PC-3 (cell line): ENCODE data around the gene HBD. TPM values are rescaled to one million over a fixed set of nuclear protein-coding genes. Genes with fewer than 3 reads are reported as not detected.

Source experiments
- ATAC-seq: fragments of 200-7000 bp; cut with Tn5 transposase; 2 replicates; pipeline ENCODE4 v1.9.1; 2020; ENCODE audit warnings: mild to moderate bottlenecking, moderate library complexity
- BruUV-seq: library from RNA; stranded (reverse); fragments of 400-500 nt; replicated peaks from 2 replicates; lab custom pipeline; 2021; lab: Mats Ljungman, UMichigan
- CTCF ChIA-PET: fragments of 300-600 bp; sonication (Branson Sonifier 250); formaldehyde crosslinking; loops from one replicate; lab custom pipeline; 2022; ENCODE audit warnings: antibody characterized with exemption; lab: Charles Lee
- POLR2A ChIA-PET: fragments of 300-600 bp; sonication (Branson Sonifier 250); formaldehyde crosslinking; loops from one replicate; lab custom pipeline; 2022; ENCODE audit warnings: antibody characterized with exemption; ENCODE audit not compliant: unreplicated experiment; lab: Charles Lee
- DNase-seq: peaks from one replicate; pipeline ENCODE4 v3.0.0-alpha.2; 2015
- H2AFZ ChIP-seq: fragments of 300-600 bp; sonication (generic); 2 replicates; pipeline ENCODE4 v1.6.0; 2016; ENCODE audit warnings: antibody characterized with exemption, low read length
- H3F3A ChIP-seq: fragments of 300-600 bp; sonication (generic); one replicate; pipeline ENCODE4 v1.6.0; 2017; ENCODE audit warnings: antibody characterized with exemption, low read length, control low read depth, mild to moderate bottlenecking; ENCODE audit not compliant: unreplicated experiment
- H3K27ac ChIP-seq: fragments of 300-600 bp; sonication (generic); 2 replicates; pipeline ENCODE4 v1.5.1; 2016; ENCODE audit warnings: mild to moderate bottlenecking, low read length
- H3K27me3 ChIP-seq: fragments of 300-600 bp; sonication (generic); 2 replicates; pipeline ENCODE4 v1.6.1; 2016; ENCODE audit warnings: low read length, mixed read lengths
- H3K36me3 ChIP-seq: fragments of 300-600 bp; sonication (generic); 2 replicates; pipeline ENCODE4 v1.6.1; 2016; ENCODE audit warnings: low read depth, mixed run types, low read length, mixed read lengths
- H3K4me1 ChIP-seq: fragments of 300-600 bp; sonication (generic); 2 replicates; pipeline ENCODE4 v1.5.1; 2016; ENCODE audit warnings: low read length; ENCODE audit not compliant: insufficient read depth
- H3K4me2 ChIP-seq: fragments of 300-600 bp; sonication (generic); 2 replicates; pipeline ENCODE4 v1.6.0; 2016; ENCODE audit warnings: low read length
- H3K4me3 ChIP-seq: fragments of 300-600 bp; sonication (generic); 2 replicates; pipeline ENCODE4 v1.5.1; 2016; ENCODE audit warnings: mild to moderate bottlenecking, low read length, mixed read lengths
- H3K79me2 ChIP-seq: fragments of 300-600 bp; sonication (generic); 2 replicates; pipeline ENCODE4 v1.6.1; 2017; ENCODE audit warnings: low read length, mixed read lengths
- H3K9ac ChIP-seq: fragments of 300-600 bp; sonication (generic); 2 replicates; pipeline ENCODE4 v1.6.0; 2016; ENCODE audit warnings: mild to moderate bottlenecking, low read length
- H3K9me2 ChIP-seq: fragments of 300-600 bp; sonication (generic); replicated peaks from 2 replicates; pipeline ENCODE4 v1.6.1; 2016; ENCODE audit warnings: mixed run types, low read length, mixed read lengths
- H3K9me3 ChIP-seq: fragments of 300-600 bp; sonication (generic); 2 replicates; pipeline ENCODE4 v1.6.1; 2016; ENCODE audit warnings: low read length, mixed read lengths
- H4K20me1 ChIP-seq: fragments of 300-600 bp; sonication (generic); 2 replicates; pipeline ENCODE4 v1.6.1; 2016; ENCODE audit warnings: low read length, mixed read lengths
- CTCF ChIP-seq: fragments of 300-600 bp; sonication (generic); conservative IDR thresholded peaks from 2 replicates; pipeline ENCODE4 v1.5.1; 2017; ENCODE audit warnings: antibody characterized with exemption, low read depth, mild to moderate bottlenecking, low read length
- EZH2 ChIP-seq: fragments of 300-600 bp; sonication (generic); IDR thresholded peaks from one replicate; pipeline ENCODE4 v1.6.1; 2017; ENCODE audit warnings: antibody characterized with exemption, mild to moderate bottlenecking, low read length; ENCODE audit not compliant: unreplicated experiment
- EZH2phosphoT487 ChIP-seq: fragments of 300-600 bp; sonication (generic); IDR thresholded peaks from 2 replicates; pipeline ENCODE4 v1.6.1; 2018; ENCODE audit warnings: mild to moderate bottlenecking, antibody characterized with exemption, low read length, borderline replicate concordance
- intact Hi-C: fragments of 100-400 bp; cut with micrococcal nuclease; formaldehyde crosslinking; loops from 2 replicates; pipeline ENCODE4 v1.9.0; 2023
- total RNA-seq: library from RNA; depleted of rRNA; stranded (reverse); fragments of >200 nt; gene quantifications from 2 replicates; pipeline ENCODE4 v1.2.3, GENCODE V29; 2014

The HBD gene
- total RNA-seq, 1 experiment from 2014 or later = not detected

GRCh38 chr11:5196731-5197130, 37.6 kb downstream of the HBD start:
- Histone ChIP-seq H3K4me1 (no peaks in the 10 kb centered on the region), H3K27ac (no peak overlapping the region), H4K20me1 (no peaks in the 10 kb centered on the region), H2AFZ (no peak overlapping the region), H3F3A (no peaks in the 10 kb centered on the region), H3K9ac (no peak overlapping the region), H3K9me3 (no peaks in the 10 kb centered on the region), H3K9me2 (no peaks in the 10 kb centered on the region), H3K79me2 (no peaks in the 10 kb centered on the region), H3K27me3 (no peaks in the 10 kb centered on the region), H3K4me3 (no peak overlapping the region), H3K36me3 (no peaks in the 10 kb centered on the region), H3K4me2 (no peak overlapping the region)
- TF ChIP-seq EZH2 = no peak
- no peak for TF ChIP-seq EZH2phosphoT487
- no peak for TF ChIP-seq CTCF
- ChIA-PET POLR2A (no interaction called here), CTCF (no interaction called here)
- BruUV-seq = no TSS peak
- intact Hi-C loops = no loop called here
- DNase-seq (no peak), ATAC-seq (no peak)

GRCh38 chr11:5196067-5196466, 38.2 kb downstream of the HBD start:
- no peak for TF ChIP-seq CTCF
- intact Hi-C loops = no loop called here
- ATAC-seq (no peak), DNase-seq (no peak)
- Histone ChIP-seq H3K4me1 (no peaks in the 10 kb centered on the region), H4K20me1 (no peaks in the 10 kb centered on the region), H3F3A (no peaks in the 10 kb centered on the region), H3K4me2 (no peak overlapping the region), H3K9ac (no peak overlapping the region), H3K9me3 (no peaks in the 10 kb centered on the region), H3K4me3 (no peak overlapping the region), H2AFZ (no peak overlapping the region), H3K27me3 (no peaks in the 10 kb centered on the region), H3K79me2 (no peaks in the 10 kb centered on the region), H3K36me3 (no peaks in the 10 kb centered on the region), H3K27ac (no peak overlapping the region), H3K9me2 (no peaks in the 10 kb centered on the region)
- CTCF ChIA-PET = no interaction called here
- POLR2A ChIA-PET = no interaction called here
- BruUV-seq = no TSS peak

GRCh38 chr11:5192738-5193137, 41.5 kb downstream of the HBD start:
- CTCF ChIA-PET = no interaction called here
- BruUV-seq = no TSS peak
- H2AFZ ChIP-seq = no peak overlapping the region
- H3K27me3 ChIP-seq = no peaks in the 10 kb centered on the region
- no peak overlapping the region for H3K27ac ChIP-seq
- H3K9me2 ChIP-seq = no peaks in the 10 kb centered on the region
- H3K79me2 ChIP-seq = no peaks in the 10 kb centered on the region
- no peak overlapping the region for H3K9ac ChIP-seq
- ATAC-seq (no peak), DNase-seq (no peak)
- H4K20me1 ChIP-seq = no peaks in the 10 kb centered on the region
- no peak overlapping the region for H3K4me3 ChIP-seq
- intact Hi-C loops = no loop called here
- no peaks in the 10 kb centered on the region for H3F3A ChIP-seq
- H3K36me3 ChIP-seq = no peaks in the 10 kb centered on the region
- POLR2A ChIA-PET = no interaction called here
- no peak overlapping the region for H3K4me2 ChIP-seq
- TF ChIP-seq EZH2 = no peak
- no peak for TF ChIP-seq CTCF
- no peak for TF ChIP-seq EZH2phosphoT487
- H3K9me3 ChIP-seq = no peaks in the 10 kb centered on the region
- no peaks in the 10 kb centered on the region for H3K4me1 ChIP-seq
